Ovary (tissue), 9 donors: ENCODE measurements around the gene TSACC. TPM values are rescaled to one million over a fixed set of nuclear protein-coding genes. Genes with fewer than 3 reads are reported as not detected.

Experiments used
- DNase-seq, 5 donors: peaks; one replicate each; pipeline ENCODE4 v3.0.0-alpha.2; 2019 to 2020
- H3K27ac ChIP-seq, 2 donors: fragments of 200-600 bp; one replicate each; pipeline versions ENCODE4 v1.5.1 to v1.8.0; 2019 to 2022
- H3K27me3 ChIP-seq: fragments of 200-600 bp; one replicate; pipeline ENCODE4 v1.8.0; 2022
- H3K36me3 ChIP-seq: fragments of 200-600 bp; sonication (generic); one replicate; pipeline ENCODE4 v1.5.1; 2019
- H3K4me1 ChIP-seq: one replicate; pipeline ENCODE4 v1.8.1; 2013; ENCODE audit warnings: mild to moderate bottlenecking, moderate library complexity; ENCODE audit not compliant: insufficient read depth
- H3K4me3 ChIP-seq: fragments of 200-600 bp; sonication (generic); one replicate; pipeline ENCODE4 v1.5.1; 2017
- H3K9me3 ChIP-seq, 2 donors: fragments of 200-600 bp in 1 of 2; sonication (generic) in 1 of 2; one replicate each; pipeline versions ENCODE4 v1.5.1 to v1.8.1; 2013 to 2019; ENCODE audit warnings: mild to moderate bottlenecking in 1 of 2, moderate library complexity in 1 of 2
- EP300 ChIP-seq: sonication (generic); formaldehyde crosslinking; IDR thresholded peaks from one replicate; pipeline ENCODE4 v1.6.1; 2017; ENCODE audit warnings: antibody characterized with exemption
- POLR2A ChIP-seq: fragments of 450-650 bp; IDR thresholded peaks from one replicate; pipeline ENCODE4 v1.6.1; 2017; ENCODE audit warnings: antibody characterized with exemption, mild to moderate bottlenecking, moderate library complexity
- WGBS, 3 donors: extraction: QIAGEN DNeasy Blood & Tissue Kit in 1 of 3; methylation state at CpG; one replicate each; pipeline versions ENCODE4 v1.1.5 to v1.1.7; 2013 to 2017; 5-methylcytosine and 5-hydroxymethylcytosine counted together
- intact Hi-C, 4 donors: fragments of 100-400 bp; cut with DNase I; formaldehyde crosslinking; loops; one replicate each; pipeline versions ENCODE4 v1.11.0 to v1.15.1; 2022 to 2023
- polyA plus RNA-seq, 2 donors: library from polyadenylated mRNA; stranded (reverse); fragments of 200-250 nt in 1 of 2; fragments of 350-450 nt in 1 of 2; fragmentation: Illumina TruSeq in 1 of 2; extraction: RNeasy Lipid Tissue Mini Kit (QIAGEN cat#74804) in 1 of 2; gene quantifications; one replicate each; pipeline ENCODE4 v1.2.3, GENCODE V29; 2013 to 2014
- total RNA-seq, 7 donors: library from RNA; depleted of rRNA in 2 of 7; stranded (reverse); fragments of >200 nt in 2 of 7; fragmentation: NEBNext Ultra II Directional in 3 of 7; extraction: Animal tissue kit (Norgen Biotek cat#: 25700) in 3 of 7; gene quantifications; one replicate each; pipeline versions ENCODE4 v1.1.0 to v1.2.4, GENCODE V29; 2016 to 2023
- TF ChIP-seq, protein P1 (sequence below), 3 donors: fragments of 450-650 bp in 2 of 3; fragments of 200-600 bp in 1 of 3; IDR thresholded peaks; one replicate each; pipeline versions ENCODE4 v1.5.1 to v1.8.0; 2016 to 2022; ENCODE audit warnings: antibody characterized with exemption in 3 of 3, mild to moderate bottlenecking in 1 of 3
- donor health status: DM: no; HTN: no; CAD: no; lungs with moderate emphysema.
- donor health status: DM: no; HTN: no; CAD: no.
- donor health status: Bipolar disorder and iron deficiency.
- donor health status: DM: yes; HTN: yes; CAD: no.
- donor health status: DM: no; HTN: no; CAD: no.
- donor health status: DM: yes; HTN: yes; CAD: no.

The TSACC gene
- total and polyA plus RNA-seq, 9 donors: 1.00 TPM; not detected in 8

DNA sequence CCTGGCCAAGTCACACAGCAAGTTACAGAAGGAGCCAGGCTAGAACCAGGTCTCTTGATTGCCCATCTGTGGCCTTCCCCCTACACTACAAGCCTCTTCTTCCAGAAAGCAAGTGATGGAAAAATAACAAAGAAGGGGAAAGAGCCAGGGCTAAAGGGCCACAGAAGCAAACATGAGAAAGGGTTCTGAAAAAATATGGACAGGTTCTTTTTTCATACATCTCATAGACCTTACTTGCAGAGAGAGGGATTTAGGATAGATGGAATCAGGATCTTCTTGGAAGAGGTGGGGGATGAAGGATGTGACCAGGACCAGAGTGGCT, 33.9 kb downstream of the TSACC start:
- DNase-seq: no peak
- H3K9me3 ChIP-seq: no peaks in the 10 kb centered on the region
- H3K27me3 ChIP-seq: no peaks in the 10 kb centered on the region
- intact Hi-C loops: no loop called here
- peaks cover 28% of the 10 kb centered on the region for H3K4me1 ChIP-seq
- peak overlapping the region; percentile 11 to 75 for H3K27ac ChIP-seq
- no peaks in the 10 kb centered on the region for H3K36me3 ChIP-seq
- TF ChIP-seq, protein P1, sequence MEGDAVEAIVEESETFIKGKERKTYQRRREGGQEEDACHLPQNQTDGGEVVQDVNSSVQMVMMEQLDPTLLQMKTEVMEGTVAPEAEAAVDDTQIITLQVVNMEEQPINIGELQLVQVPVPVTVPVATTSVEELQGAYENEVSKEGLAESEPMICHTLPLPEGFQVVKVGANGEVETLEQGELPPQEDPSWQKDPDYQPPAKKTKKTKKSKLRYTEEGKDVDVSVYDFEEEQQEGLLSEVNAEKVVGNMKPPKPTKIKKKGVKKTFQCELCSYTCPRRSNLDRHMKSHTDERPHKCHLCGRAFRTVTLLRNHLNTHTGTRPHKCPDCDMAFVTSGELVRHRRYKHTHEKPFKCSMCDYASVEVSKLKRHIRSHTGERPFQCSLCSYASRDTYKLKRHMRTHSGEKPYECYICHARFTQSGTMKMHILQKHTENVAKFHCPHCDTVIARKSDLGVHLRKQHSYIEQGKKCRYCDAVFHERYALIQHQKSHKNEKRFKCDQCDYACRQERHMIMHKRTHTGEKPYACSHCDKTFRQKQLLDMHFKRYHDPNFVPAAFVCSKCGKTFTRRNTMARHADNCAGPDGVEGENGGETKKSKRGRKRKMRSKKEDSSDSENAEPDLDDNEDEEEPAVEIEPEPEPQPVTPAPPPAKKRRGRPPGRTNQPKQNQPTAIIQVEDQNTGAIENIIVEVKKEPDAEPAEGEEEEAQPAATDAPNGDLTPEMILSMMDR (IDR thresholded peaks at IDR 0.05): no peak
- TF ChIP-seq POLR2A (no peak), EP300 (no peak)
- no peak overlapping the region for H3K4me3 ChIP-seq

- WGBS, 3 donors: 45 to 67% (median 49%) methylated on average over 4 of the region's 4 CpGs
Measured at GRCh38 chr1:156372876-156373275, 34.5 kb downstream of the TSACC start.

GRCh38 chr1:156373546-156373945, 35.2 kb downstream of the TSACC start:
- no peak for DNase-seq
- Histone ChIP-seq H3K36me3 (no peaks in the 10 kb centered on the region), H3K27me3 (no peaks in the 10 kb centered on the region), H3K4me1 (peaks cover 28% of the 10 kb centered on the region), H3K4me3 (no peak overlapping the region), H3K9me3 (no peaks in the 10 kb centered on the region), H3K27ac (peak overlapping the region in 1 of 2 donors; percentile 75)
- TF ChIP-seq, protein P1 (IDR thresholded peaks at IDR 0.05): no peak
- TF ChIP-seq EP300: no peak
- no peak for TF ChIP-seq POLR2A
- intact Hi-C loops: no loop called here

More at GRCh38 chr1:156372876-156373275, 34.5 kb downstream of the TSACC start:
- no peak for DNase-seq
- Histone ChIP-seq H3K36me3 (no peaks in the 10 kb centered on the region), H3K9me3 (no peaks in the 10 kb centered on the region), H3K4me1 (peaks cover 28% of the 10 kb centered on the region), H3K27ac (peak overlapping the region in 1 of 2 donors; percentile 75), H3K4me3 (no peak overlapping the region), H3K27me3 (no peaks in the 10 kb centered on the region)
- TF ChIP-seq, protein P1 (IDR thresholded peaks at IDR 0.05): no peak
- TF ChIP-seq POLR2A (no peak), EP300 (no peak)
- intact Hi-C loops: no loop called here

DNA sequence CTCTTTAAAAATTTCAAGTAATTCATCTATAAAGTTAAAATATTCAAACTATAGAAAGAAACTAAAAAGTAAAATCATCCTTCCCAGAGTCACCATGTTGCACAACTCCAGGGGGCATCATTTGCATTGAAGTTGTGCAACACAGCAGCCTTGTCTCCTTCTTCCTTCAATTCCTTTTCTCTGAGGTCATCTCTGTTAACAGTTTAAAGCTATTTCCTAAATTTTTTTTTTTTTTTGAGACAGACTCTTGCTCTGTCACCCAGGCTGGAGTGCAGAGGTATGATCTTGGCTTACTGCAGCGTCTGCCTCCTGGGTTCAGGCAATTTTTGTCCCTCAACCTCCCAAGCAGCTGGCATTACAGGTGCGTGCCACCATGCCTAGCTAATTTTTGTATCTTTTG, 37.8 kb downstream of the TSACC start:
- no peaks in the 10 kb centered on the region for H3K27me3 ChIP-seq
- H3K9me3 ChIP-seq: no peaks in the 10 kb centered on the region
- TF ChIP-seq POLR2A (no peak), EP300 (no peak)
- TF ChIP-seq, protein P1 (IDR thresholded peaks at IDR 0.05): no peak
- intact Hi-C loops: no loop called here
- H3K27ac ChIP-seq: no peak overlapping the region
- no peak overlapping the region for H3K4me3 ChIP-seq
- peaks cover 24% of the 10 kb centered on the region for H3K4me1 ChIP-seq
- 92 to 96% (median 92%) methylated on average over 2 of the region's 2 CpGs for WGBS, 3 donors
- H3K36me3 ChIP-seq: no peaks in the 10 kb centered on the region
- no peak for DNase-seq
